GM12878 (cell line): ENCODE data around the gene SEZ6L2. TPM values are rescaled to one million over a fixed set of nuclear protein-coding genes. Genes with fewer than 3 reads are reported as not detected.

Experiments
- ATAC-seq: fragments of 200-7000 bp; cut with Tn5 transposase; 3 replicates; pipeline ENCODE4 v1.9.1; 2020; ENCODE audit warnings: mild to moderate bottlenecking, moderate library complexity
- BruUV-seq: library from RNA; stranded (reverse); fragments of 400-500 nt; replicated peaks from 2 replicates; lab custom pipeline; 2021; lab: Mats Ljungman, UMichigan
- CTCF ChIA-PET: fragments of 300-600 bp; sonication (Branson Sonifier 250); formaldehyde crosslinking; extraction: SDS; loops from one replicate; lab custom pipeline; 2021; ENCODE audit warnings: inconsistent platforms; lab: Yijun Ruan, JAX
- POLR2A ChIA-PET: fragments of 350-600 bp; formaldehyde crosslinking; extraction: SDS; loops from one replicate; lab custom pipeline; 2021; ENCODE audit warnings: inconsistent platforms; lab: Charles Lee
- RAD21 ChIA-PET: fragments of 300-600 bp; sonication (Branson Sonifier 250); formaldehyde crosslinking; loops from one replicate; lab custom pipeline; 2023; ENCODE audit warnings: antibody characterized with exemption; ENCODE audit not compliant: unreplicated experiment; lab: Charles Lee
- SMC1A ChIA-PET: fragments of 300-600 bp; sonication (Branson Sonifier 250); formaldehyde crosslinking; loops from one replicate; lab custom pipeline; 2023; ENCODE audit not compliant: unreplicated experiment, uncharacterized antibody; lab: Charles Lee
- DNase-seq: peaks from one replicate; pipeline ENCODE4 v3.0.0-alpha.2; 2011; ENCODE audit warnings: low read depth, low spot score
- FAIRE-seq: peaks from 3 replicates; lab custom pipeline; 2011; peaks lifted over from hg19 to GRCh38; lab: Jason Lieb, UNC
- H2AFZ ChIP-seq: 2 replicates; pipeline ENCODE4 v1.6.0; 2011; ENCODE audit warnings: low read depth, low read length, control low read depth; ENCODE audit not compliant: control insufficient read depth
- H3K27ac ChIP-seq: 2 replicates; pipeline ENCODE4 v1.5.1; 2011; ENCODE audit warnings: control low read depth; ENCODE audit not compliant: control insufficient read depth, insufficient read depth
- H3K27me3 ChIP-seq, 2 experiments: replicated peaks in 1 of 2; 2 replicates each; pipeline versions ENCODE4 v1.6.0 to v1.6.1; 2011; ENCODE audit warnings: low read length in 1 of 2; ENCODE audit not compliant: control insufficient read depth in 2 of 2, insufficient read depth in 2 of 2
- H3K36me3 ChIP-seq, 2 experiments: 2 replicates each; pipeline ENCODE4 v1.5.1; 2011; ENCODE audit warnings: low read length in 1 of 2; ENCODE audit not compliant: control insufficient read depth in 2 of 2, insufficient read depth in 2 of 2
- H3K4me1 ChIP-seq: 2 replicates; pipeline ENCODE4 v1.6.1; 2011; ENCODE audit warnings: mild to moderate bottlenecking, low read length, moderate library complexity, mixed read lengths; ENCODE audit not compliant: control insufficient read depth, insufficient read depth
- H3K4me2 ChIP-seq: 2 replicates; pipeline ENCODE4 v1.6.0; 2011; ENCODE audit warnings: control low read depth; ENCODE audit not compliant: control insufficient read depth, insufficient read depth
- H3K4me3 ChIP-seq: fragments of 200-600 bp; sonication (generic); 2 replicates; pipeline ENCODE4 v1.5.1; 2016
- H3K79me2 ChIP-seq: 2 replicates; pipeline ENCODE4 v1.6.0; 2011; ENCODE audit warnings: low read length; ENCODE audit not compliant: control insufficient read depth, insufficient read depth
- H3K9ac ChIP-seq: 2 replicates; pipeline ENCODE4 v1.8.0; 2011; ENCODE audit warnings: low read length, control low read depth, mixed read lengths; ENCODE audit not compliant: control insufficient read depth, insufficient read depth
- H3K9me3 ChIP-seq: replicated peaks from 3 replicates; pipeline ENCODE4 v1.5.1; 2011; ENCODE audit warnings: mild to moderate bottlenecking, low read length; ENCODE audit not compliant: control insufficient read depth, insufficient read depth
- H4K20me1 ChIP-seq: 2 replicates; pipeline ENCODE4 v1.6.0; 2011; ENCODE audit not compliant: control insufficient read depth, insufficient read depth
- CHD1 ChIP-seq: IDR thresholded peaks from 2 replicates; pipeline ENCODE4 v1.6.1; 2012; ENCODE audit warnings: low read depth, low read length, improper control_type of control experiment
- CHD2 ChIP-seq: IDR thresholded peaks from 2 replicates; pipeline ENCODE4 v1.6.1; 2011; ENCODE audit warnings: low read depth, low read length, improper control_type of control experiment, borderline replicate concordance
- IKZF2 ChIP-seq, 2 experiments: fragments of 450-650 bp; IDR thresholded peaks; 2 replicates each; pipeline ENCODE4 v1.6.1; 2017; ENCODE audit warnings: mild to moderate bottlenecking in 2 of 2, moderate library complexity in 2 of 2
- MTA2 ChIP-seq: fragments of 450-650 bp; IDR thresholded peaks from 2 replicates; pipeline ENCODE4 v1.6.1; 2016; ENCODE audit warnings: low read depth, mild to moderate bottlenecking, moderate library complexity
- NBN ChIP-seq: fragments of 450-650 bp; IDR thresholded peaks from 2 replicates; pipeline ENCODE4 v1.6.1; 2016
- NFIC ChIP-seq: IDR thresholded peaks from 2 replicates; pipeline ENCODE4 v1.6.1; 2012; ENCODE audit warnings: low read depth, mild to moderate bottlenecking, inconsistent platforms, low read length, moderate library complexity
- SMARCA5 ChIP-seq: fragments of 450-650 bp; IDR thresholded peaks from 2 replicates; pipeline ENCODE4 v1.6.1; 2017; ENCODE audit warnings: mild to moderate bottlenecking
- YY1 ChIP-seq: IDR thresholded peaks from 2 replicates; pipeline ENCODE4 v1.6.1; 2011; ENCODE audit warnings: low read depth, mild to moderate bottlenecking, low read length
- ZNF24 ChIP-seq: fragments of 450-650 bp; IDR thresholded peaks from 2 replicates; pipeline ENCODE4 v1.6.1; 2017; ENCODE audit warnings: antibody characterized with exemption, mild to moderate bottlenecking
- WGBS: methylation state at CpG from one replicate; pipeline ENCODE4 v1.1.6; 2016; ENCODE audit warnings: low lambda C conversion rate; ENCODE audit not compliant: insufficient replicate concordance, insufficient coverage; ENCODE audit errors: missing lambda C conversion rate; 5-methylcytosine and 5-hydroxymethylcytosine counted together
- in situ Hi-C: fragments of 300-500 bp; cut with MboI; formaldehyde crosslinking; loops from 9 replicates; pipeline ENCODE4 v1.14.3; 2018; ENCODE audit warnings: mixed read lengths
- intact Hi-C: fragments of 100-400 bp; cut with micrococcal nuclease; formaldehyde crosslinking; loops from one replicate; pipeline ENCODE4 v1.14.2; 2022; ENCODE audit not compliant: unreplicated experiment
- polyA plus RNA-seq, 11 experiments: library from polyadenylated mRNA; depleted of rRNA in 4 of 11; unstranded in 6 of 11; stranded (reverse) in 5 of 11; fragments of >200 nt; fragmentation: Nextera tagmentation in 4 of 11; fragmentation: Illumina TruSeq in 1 of 11; extraction: Ambion mirVana in 4 of 11; extraction: Trizol in 1 of 11; gene quantifications; 1 replicate in 1 of 11; 2 replicates in 10 of 11; pipeline versions ENCODE4 v1.2.1 to v1.2.3, GENCODE V29; 2011 to 2016; ENCODE audit warnings: inconsistent platforms in 2 of 11, missing spikeins in 2 of 11, low read depth in 1 of 11
- total RNA-seq, 4 experiments: library from RNA; depleted of rRNA in 3 of 4; stranded (reverse); fragments of >200 nt in 3 of 4; fragmentation: Illumina TruSeq in 1 of 4; extraction: Trizol in 1 of 4; gene quantifications; 2 replicates each; pipeline versions ENCODE4 v1.2.1 to v1.2.3, GENCODE V29; 2013 to 2021
- TF ChIP-seq, protein P1 (sequence below): fragments of 450-650 bp; formaldehyde crosslinking; IDR thresholded peaks from 2 replicates; pipeline ENCODE4 v1.4.0; 2020; ENCODE audit warnings: mild to moderate bottlenecking, moderate library complexity
- TF ChIP-seq, protein P2 (sequence below): fragments of 450-650 bp; IDR thresholded peaks from 2 replicates; pipeline ENCODE4 v1.6.1; 2018; ENCODE audit warnings: borderline replicate concordance, mild to moderate bottlenecking; ENCODE audit not compliant: partially characterized antibody
- TF ChIP-seq, protein P3 (sequence below): fragments of 450-650 bp; conservative IDR thresholded peaks from 2 replicates; pipeline ENCODE4 v1.6.1; 2017; ENCODE audit warnings: mild to moderate bottlenecking, moderate library complexity
- TF ChIP-seq, protein P4 (sequence below): fragments of 450-650 bp; IDR thresholded peaks from 2 replicates; pipeline ENCODE4 v1.6.1; 2016; ENCODE audit warnings: mild to moderate bottlenecking

The SEZ6L2 gene
- total and polyA plus RNA-seq, 10 of the 15 experiments (the other 5 are each of a cell fraction or from before 2014, with no cell fraction given): 0.06 to 0.49 TPM; not detected in 8

DNA sequence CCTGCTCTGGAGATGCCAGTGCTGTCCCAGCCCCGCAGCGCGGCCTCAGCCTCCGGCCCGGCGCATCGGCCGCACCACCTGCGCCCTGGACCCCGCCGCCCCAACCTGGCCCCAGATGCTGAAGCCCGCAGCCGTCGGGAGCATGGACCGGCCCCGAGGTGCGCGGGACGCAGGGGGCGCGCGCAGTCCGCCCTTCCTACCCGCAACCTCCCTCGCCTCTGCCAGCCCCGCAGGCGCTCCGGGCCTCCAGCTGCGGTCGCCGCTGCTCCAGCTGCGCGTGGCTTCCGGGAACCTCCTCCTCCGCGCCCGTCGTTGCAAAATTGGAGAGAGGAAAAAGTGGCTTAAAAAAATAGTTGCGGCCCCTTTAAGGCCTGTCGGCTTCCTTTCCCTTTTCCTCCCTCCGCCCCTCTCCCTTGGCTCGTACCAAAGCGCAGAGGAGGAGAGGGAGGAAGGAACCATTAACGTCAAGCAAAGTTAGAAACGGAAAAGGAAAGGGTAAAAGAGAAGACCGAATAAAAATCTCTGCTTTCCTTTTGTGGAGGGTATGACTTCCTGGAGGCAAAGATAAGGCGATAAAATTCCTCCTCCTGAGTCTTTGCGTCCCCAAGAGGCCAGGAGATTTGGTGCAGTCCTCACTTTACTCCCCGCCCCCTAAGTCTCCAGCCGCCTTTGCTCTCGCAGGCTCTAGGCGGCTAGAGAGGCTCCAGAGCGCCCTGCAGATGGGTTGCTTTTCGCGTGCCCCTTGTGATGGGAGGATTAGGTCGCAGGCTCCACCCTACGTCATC, 36.3 kb downstream of the SEZ6L2 start, which contains the start of gene CDIPT:
Gene CDIPT, minus strand, starts transcription at position 343 of the 785 bp plus-strand sequence. CDS start 369 bp downstream, outside the sequence.
- Histone ChIP-seq H3K9me3 (no peaks in the 10 kb centered on the region), H3K27me3 (0 out of 4 replicates have a peak, but pooled peaks cover 0 to 1% of the 10 kb centered on the region in 2 experiments), H3K4me1 (peaks cover 4% of the 10 kb centered on the region), H3K4me2 (peak within 1 kb of the TSS; percentile 80), H2AFZ (peak within 1 kb of the TSS; percentile 100), H3K9ac (peak within 1 kb of the TSS; percentile 77), H3K27ac (peak within 1 kb of the TSS; percentile 95), H4K20me1 (no peaks in the 10 kb centered on the region), H3K79me2 (peaks cover 7% of the 10 kb centered on the region), H3K4me3 (peak within 1 kb of the TSS; percentile 92), H3K36me3 (peaks cover 0 to 3% of the 10 kb centered on the region in 2 experiments; a peak in 2 of 4 replicates)
- ATAC-seq: peak; percentile 99
- intact Hi-C loops (loop anchor here (5.0 to 10.0 kb wide), 2 partner anchors 41 to 62 kb away; partner anchors contain the start of genes KCTD13 and MVP), in situ Hi-C loops (no loop called here)
- ChIA-PET POLR2A (interaction anchor here (1.5 kb wide), 1 partner anchor 42 kb away, joined by 6 read pairs; the partner anchor contains the start of gene MVP), SMC1A (no interaction called here), CTCF (interaction anchor here (1.5 kb wide), 1 partner anchor 15 kb away, joined by 6 read pairs; no protein-coding TSS in a partner anchor), RAD21 (no interaction called here)
- BruUV-seq: no TSS peak
- peak; percentile 100 for FAIRE-seq
- under 1% methylated on average over 55 of the region's 57 CpGs for WGBS
- DNase-seq: peak; percentile 92
- TF ChIP-seq SMARCA5: peak; percentile 74; the same call in 1 of the 2 replicates
- peak; percentile 54; the same call in 1 of the 2 replicates for TF ChIP-seq ZNF24
- no peak for TF ChIP-seq CHD2
- TF ChIP-seq, protein P1, sequence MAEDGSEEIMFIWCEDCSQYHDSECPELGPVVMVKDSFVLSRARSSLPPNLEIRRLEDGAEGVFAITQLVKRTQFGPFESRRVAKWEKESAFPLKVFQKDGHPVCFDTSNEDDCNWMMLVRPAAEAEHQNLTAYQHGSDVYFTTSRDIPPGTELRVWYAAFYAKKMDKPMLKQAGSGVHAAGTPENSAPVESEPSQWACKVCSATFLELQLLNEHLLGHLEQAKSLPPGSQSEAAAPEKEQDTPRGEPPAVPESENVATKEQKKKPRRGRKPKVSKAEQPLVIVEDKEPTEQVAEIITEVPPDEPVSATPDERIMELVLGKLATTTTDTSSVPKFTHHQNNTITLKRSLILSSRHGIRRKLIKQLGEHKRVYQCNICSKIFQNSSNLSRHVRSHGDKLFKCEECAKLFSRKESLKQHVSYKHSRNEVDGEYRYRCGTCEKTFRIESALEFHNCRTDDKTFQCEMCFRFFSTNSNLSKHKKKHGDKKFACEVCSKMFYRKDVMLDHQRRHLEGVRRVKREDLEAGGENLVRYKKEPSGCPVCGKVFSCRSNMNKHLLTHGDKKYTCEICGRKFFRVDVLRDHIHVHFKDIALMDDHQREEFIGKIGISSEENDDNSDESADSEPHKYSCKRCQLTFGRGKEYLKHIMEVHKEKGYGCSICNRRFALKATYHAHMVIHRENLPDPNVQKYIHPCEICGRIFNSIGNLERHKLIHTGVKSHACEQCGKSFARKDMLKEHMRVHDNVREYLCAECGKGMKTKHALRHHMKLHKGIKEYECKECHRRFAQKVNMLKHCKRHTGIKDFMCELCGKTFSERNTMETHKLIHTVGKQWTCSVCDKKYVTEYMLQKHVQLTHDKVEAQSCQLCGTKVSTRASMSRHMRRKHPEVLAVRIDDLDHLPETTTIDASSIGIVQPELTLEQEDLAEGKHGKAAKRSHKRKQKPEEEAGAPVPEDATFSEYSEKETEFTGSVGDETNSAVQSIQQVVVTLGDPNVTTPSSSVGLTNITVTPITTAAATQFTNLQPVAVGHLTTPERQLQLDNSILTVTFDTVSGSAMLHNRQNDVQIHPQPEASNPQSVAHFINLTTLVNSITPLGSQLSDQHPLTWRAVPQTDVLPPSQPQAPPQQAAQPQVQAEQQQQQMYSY: no peak
- TF ChIP-seq YY1: peak; percentile 67
- TF ChIP-seq NBN: peak; percentile 98
- peak; percentile 38 for TF ChIP-seq MTA2
- peak; percentile 99 for TF ChIP-seq CHD1
- TF ChIP-seq, protein P2, sequence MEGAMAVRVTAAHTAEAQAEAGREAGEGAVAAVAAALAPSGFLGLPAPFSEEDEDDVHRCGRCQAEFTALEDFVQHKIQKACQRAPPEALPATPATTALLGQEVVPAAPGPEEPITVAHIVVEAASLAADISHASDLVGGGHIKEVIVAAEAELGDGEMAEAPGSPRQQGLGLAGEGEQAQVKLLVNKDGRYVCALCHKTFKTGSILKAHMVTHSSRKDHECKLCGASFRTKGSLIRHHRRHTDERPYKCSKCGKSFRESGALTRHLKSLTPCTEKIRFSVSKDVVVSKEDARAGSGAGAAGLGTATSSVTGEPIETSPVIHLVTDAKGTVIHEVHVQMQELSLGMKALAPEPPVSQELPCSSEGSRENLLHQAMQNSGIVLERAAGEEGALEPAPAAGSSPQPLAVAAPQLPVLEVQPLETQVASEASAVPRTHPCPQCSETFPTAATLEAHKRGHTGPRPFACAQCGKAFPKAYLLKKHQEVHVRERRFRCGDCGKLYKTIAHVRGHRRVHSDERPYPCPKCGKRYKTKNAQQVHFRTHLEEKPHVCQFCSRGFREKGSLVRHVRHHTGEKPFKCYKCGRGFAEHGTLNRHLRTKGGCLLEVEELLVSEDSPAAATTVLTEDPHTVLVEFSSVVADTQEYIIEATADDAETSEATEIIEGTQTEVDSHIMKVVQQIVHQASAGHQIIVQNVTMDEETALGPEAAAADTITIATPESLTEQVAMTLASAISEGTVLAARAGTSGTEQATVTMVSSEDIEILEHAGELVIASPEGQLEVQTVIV: peak; percentile 97
- TF ChIP-seq, protein P3, sequence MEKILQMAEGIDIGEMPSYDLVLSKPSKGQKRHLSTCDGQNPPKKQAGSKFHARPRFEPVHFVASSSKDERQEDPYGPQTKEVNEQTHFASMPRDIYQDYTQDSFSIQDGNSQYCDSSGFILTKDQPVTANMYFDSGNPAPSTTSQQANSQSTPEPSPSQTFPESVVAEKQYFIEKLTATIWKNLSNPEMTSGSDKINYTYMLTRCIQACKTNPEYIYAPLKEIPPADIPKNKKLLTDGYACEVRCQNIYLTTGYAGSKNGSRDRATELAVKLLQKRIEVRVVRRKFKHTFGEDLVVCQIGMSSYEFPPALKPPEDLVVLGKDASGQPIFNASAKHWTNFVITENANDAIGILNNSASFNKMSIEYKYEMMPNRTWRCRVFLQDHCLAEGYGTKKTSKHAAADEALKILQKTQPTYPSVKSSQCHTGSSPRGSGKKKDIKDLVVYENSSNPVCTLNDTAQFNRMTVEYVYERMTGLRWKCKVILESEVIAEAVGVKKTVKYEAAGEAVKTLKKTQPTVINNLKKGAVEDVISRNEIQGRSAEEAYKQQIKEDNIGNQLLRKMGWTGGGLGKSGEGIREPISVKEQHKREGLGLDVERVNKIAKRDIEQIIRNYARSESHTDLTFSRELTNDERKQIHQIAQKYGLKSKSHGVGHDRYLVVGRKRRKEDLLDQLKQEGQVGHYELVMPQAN: peak; percentile 88
- TF ChIP-seq NFIC: peak; percentile 80; the same call in 1 of the 2 replicates
- TF ChIP-seq, protein P4, sequence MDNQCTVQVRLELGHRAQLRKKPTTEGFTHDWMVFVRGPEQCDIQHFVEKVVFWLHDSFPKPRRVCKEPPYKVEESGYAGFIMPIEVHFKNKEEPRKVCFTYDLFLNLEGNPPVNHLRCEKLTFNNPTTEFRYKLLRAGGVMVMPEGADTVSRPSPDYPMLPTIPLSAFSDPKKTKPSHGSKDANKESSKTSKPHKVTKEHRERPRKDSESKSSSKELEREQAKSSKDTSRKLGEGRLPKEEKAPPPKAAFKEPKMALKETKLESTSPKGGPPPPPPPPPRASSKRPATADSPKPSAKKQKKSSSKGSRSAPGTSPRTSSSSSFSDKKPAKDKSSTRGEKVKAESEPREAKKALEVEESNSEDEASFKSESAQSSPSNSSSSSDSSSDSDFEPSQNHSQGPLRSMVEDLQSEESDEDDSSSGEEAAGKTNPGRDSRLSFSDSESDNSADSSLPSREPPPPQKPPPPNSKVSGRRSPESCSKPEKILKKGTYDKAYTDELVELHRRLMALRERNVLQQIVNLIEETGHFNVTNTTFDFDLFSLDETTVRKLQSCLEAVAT: peak; percentile 91
- TF ChIP-seq IKZF2 (IDR thresholded peaks at IDR 0.05): peak in 1 of 2 experiments; percentile 36; a peak in 1 of 4 replicates
